Mesenchymal stem cell (in vitro differentiated cells and primary cell): ENCODE data around the gene ASCL3.

Experiments used
- DNase-seq: peaks from one replicate; pipeline ENCODE4 v3.0.0-alpha.2; 2013
- H2AFZ ChIP-seq: one replicate; pipeline ENCODE4 v1.6.1; 2013; ENCODE audit warnings: low read depth, mild to moderate bottlenecking, control low read depth, inconsistent platforms, low read length, moderate library complexity
- H2AK5ac ChIP-seq: 2 replicates; pipeline ENCODE4 v1.6.1; 2013; ENCODE audit warnings: low read length, moderate library complexity, mild to moderate bottlenecking, inconsistent platforms; ENCODE audit not compliant: severe bottlenecking
- H2BK120ac ChIP-seq: one replicate; pipeline ENCODE4 v1.6.1; 2013; ENCODE audit warnings: low read depth, mild to moderate bottlenecking, inconsistent platforms, low read length, moderate library complexity
- H2BK12ac ChIP-seq, 2 experiments: one replicate each; pipeline ENCODE4 v1.6.1; 2013; ENCODE audit warnings: inconsistent platforms in 2 of 2, low read length in 2 of 2, mild to moderate bottlenecking in 2 of 2, moderate library complexity in 2 of 2, control low read depth in 1 of 2
- H2BK15ac ChIP-seq: one replicate; pipeline ENCODE4 v1.6.1; 2013; ENCODE audit warnings: mild to moderate bottlenecking, low read depth, inconsistent platforms; ENCODE audit not compliant: poor library complexity, severe bottlenecking
- H2BK5ac ChIP-seq: 2 replicates; pipeline ENCODE4 v1.6.1; 2013; ENCODE audit warnings: low read depth, mild to moderate bottlenecking, low read length, control low read depth, inconsistent platforms; ENCODE audit not compliant: poor library complexity, severe bottlenecking
- H3K14ac ChIP-seq, 2 experiments: one replicate each; pipeline ENCODE4 v1.6.1; 2013; ENCODE audit warnings: inconsistent platforms in 2 of 2, low read length in 2 of 2, control low read depth in 1 of 2, mild to moderate bottlenecking in 1 of 2, moderate library complexity in 1 of 2
- H3K18ac ChIP-seq, 2 experiments: one replicate each; pipeline ENCODE4 v1.6.1; 2013; ENCODE audit warnings: inconsistent platforms in 2 of 2, low read length in 2 of 2, control low read depth in 1 of 2, low read depth in 1 of 2, mild to moderate bottlenecking in 1 of 2
- H3K23ac ChIP-seq, 2 experiments: one replicate each; pipeline ENCODE4 v1.6.1; 2013; ENCODE audit warnings: inconsistent platforms in 2 of 2, low read length in 2 of 2, mild to moderate bottlenecking in 2 of 2, moderate library complexity in 2 of 2, control low read depth in 1 of 2
- H3K27ac ChIP-seq: 2 replicates; pipeline ENCODE4 v1.5.1; 2013; ENCODE audit warnings: mild to moderate bottlenecking, moderate library complexity, low read length, control low read depth, inconsistent platforms; ENCODE audit not compliant: poor library complexity, severe bottlenecking
- H3K27me3 ChIP-seq, 2 experiments: 2 replicates each; pipeline versions ENCODE4 v1.6.1 to v1.7.0; 2013; ENCODE audit warnings: low read length in 2 of 2, mild to moderate bottlenecking in 2 of 2, moderate library complexity in 2 of 2, control low read depth in 1 of 2, inconsistent platforms in 1 of 2; ENCODE audit not compliant: control insufficient read depth in 1 of 2, insufficient read depth in 1 of 2
- H3K36me3 ChIP-seq, 2 experiments: 2 replicates each; pipeline versions ENCODE4 v1.6.1 to v1.7.0; 2013; ENCODE audit warnings: low read length in 2 of 2, control low read depth in 1 of 2, inconsistent platforms in 1 of 2, low read depth in 1 of 2, mild to moderate bottlenecking in 1 of 2; ENCODE audit not compliant: insufficient read depth in 2 of 2, control insufficient read depth in 1 of 2
- H3K4ac ChIP-seq, 2 experiments: one replicate each; pipeline ENCODE4 v1.6.1; 2013; ENCODE audit warnings: inconsistent platforms in 2 of 2, low read length in 2 of 2, mild to moderate bottlenecking in 2 of 2, moderate library complexity in 2 of 2, control low read depth in 1 of 2, low read depth in 1 of 2
- H3K4me1 ChIP-seq: 2 replicates; pipeline ENCODE4 v1.6.1; 2013; ENCODE audit warnings: low read depth, low read length, control low read depth; ENCODE audit not compliant: control insufficient read depth, insufficient read depth
- H3K4me2 ChIP-seq: 2 replicates; pipeline ENCODE4 v1.6.1; 2013; ENCODE audit warnings: low read length, mild to moderate bottlenecking, inconsistent platforms; ENCODE audit not compliant: poor library complexity, severe bottlenecking
- H3K4me3 ChIP-seq, 2 experiments: 2 replicates each; pipeline versions ENCODE4 v1.5.1 to v1.7.0; 2013; ENCODE audit warnings: low read length in 2 of 2, mild to moderate bottlenecking in 2 of 2, control low read depth in 1 of 2, low read depth in 1 of 2; ENCODE audit not compliant: insufficient read depth in 1 of 2
- H3K79me1 ChIP-seq: replicated peaks from 2 replicates; pipeline ENCODE4 v1.6.1; 2013; ENCODE audit warnings: mild to moderate bottlenecking, control low read depth, low read length, inconsistent platforms; ENCODE audit not compliant: poor library complexity, severe bottlenecking
- H3K9ac ChIP-seq: 2 replicates; pipeline ENCODE4 v1.7.0; 2013; ENCODE audit warnings: mild to moderate bottlenecking, low read length, moderate library complexity
- H3K9me3 ChIP-seq: 2 replicates; pipeline ENCODE4 v1.7.0; 2013; ENCODE audit warnings: mild to moderate bottlenecking, low read length; ENCODE audit not compliant: control insufficient read depth
- H4K8ac ChIP-seq: one replicate; pipeline ENCODE4 v1.6.1; 2013; ENCODE audit warnings: inconsistent platforms, mild to moderate bottlenecking, low read length, moderate library complexity
- H4K91ac ChIP-seq: one replicate; pipeline ENCODE4 v1.6.1; 2013; ENCODE audit warnings: mild to moderate bottlenecking, low read length, inconsistent platforms
- WGBS: methylation state at CpG from one replicate; pipeline ENCODE4 v1.1.7; 2013; ENCODE audit warnings: mixed read lengths; 5-methylcytosine and 5-hydroxymethylcytosine counted together

Gene ASCL3

DNA sequence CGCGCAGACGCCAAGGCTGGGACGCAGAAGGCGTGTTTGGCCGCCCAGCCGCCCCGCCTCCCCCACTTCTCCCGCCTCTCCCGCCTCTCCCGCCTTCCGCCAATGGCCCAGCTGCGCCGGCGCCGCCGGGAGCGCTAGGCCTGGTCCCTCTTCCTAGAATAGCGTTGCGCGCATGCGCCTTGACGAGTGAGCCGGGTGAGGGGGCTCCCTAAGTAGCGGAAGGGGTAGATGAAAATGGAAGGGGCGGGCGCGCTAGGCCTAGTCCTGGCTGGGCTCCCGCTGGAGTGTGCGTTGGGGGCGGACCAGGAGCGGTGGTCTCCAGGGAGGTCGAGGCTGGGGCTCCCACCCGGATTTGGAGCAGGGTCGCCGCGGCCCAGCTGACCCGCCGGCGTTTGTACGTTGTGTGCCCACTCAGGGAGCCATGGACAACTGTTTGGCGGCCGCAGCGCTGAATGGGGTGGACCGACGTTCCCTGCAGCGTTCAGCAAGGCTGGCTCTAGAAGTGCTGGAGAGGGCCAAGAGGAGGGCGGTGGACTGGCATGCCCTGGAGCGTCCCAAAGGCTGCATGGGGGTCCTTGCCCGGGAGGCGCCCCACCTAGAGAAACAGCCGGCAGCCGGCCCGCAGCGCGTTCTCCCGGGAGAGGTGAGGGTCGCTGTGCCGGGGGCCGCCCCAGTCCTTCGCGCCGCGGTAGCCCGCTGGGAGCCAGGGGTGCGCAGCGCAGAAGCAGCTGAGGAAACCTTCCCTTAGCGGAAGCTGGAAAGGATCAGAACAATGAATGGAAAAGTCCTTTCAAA is 31.6 kb downstream of the ASCL3 start, which contains the start of gene AKIP1:
Gene AKIP1 (plus strand): TSS at position 161 of the 795 bp plus-strand sequence. CDS start 261 bp downstream, at position 422.
- no peaks in the 10 kb centered on the region for H3K27me3 ChIP-seq
- peaks cover 12% of the 10 kb centered on the region for H3K4me1 ChIP-seq
- H3K23ac ChIP-seq: peak within 1 kb of the TSS in 1 of 2 experiments; percentile 92
- DNase-seq: peak; percentile 97
- peak within 1 kb of the TSS; percentile 86 for H3K27ac ChIP-seq
- peak within 1 kb of the TSS; percentile 88 for H3K4me2 ChIP-seq
- peaks cover 6% of the 10 kb centered on the region for H3K79me1 ChIP-seq
- peak within 1 kb of the TSS; percentile 81 to 89 for H3K4me3 ChIP-seq
- H3K4ac ChIP-seq: peak within 1 kb of the TSS; percentile 54 to 99
- H2AFZ ChIP-seq: peak within 1 kb of the TSS; percentile 79
- no peak within 1 kb of the TSS for H2BK5ac ChIP-seq
- peak within 1 kb of the TSS; percentile 95 for H3K9ac ChIP-seq
- H4K91ac ChIP-seq: peak within 1 kb of the TSS; percentile 67
- H2BK120ac ChIP-seq: peak within 1 kb of the TSS; percentile 91
- H2BK15ac ChIP-seq: peak within 1 kb of the TSS; percentile 92
- no peak within 1 kb of the TSS for H2AK5ac ChIP-seq
- peaks cover 0 to 17% of the 10 kb centered on the region in 2 experiments for H3K36me3 ChIP-seq
- peak within 1 kb of the TSS in 1 of 2 experiments; percentile 95 for H3K14ac ChIP-seq
- peak within 1 kb of the TSS; percentile 42 to 80 for H2BK12ac ChIP-seq
- peak within 1 kb of the TSS; percentile 71 to 99 for H3K18ac ChIP-seq
- H4K8ac ChIP-seq: peak within 1 kb of the TSS; percentile 97
- under 1% methylated on average over 66 of the region's 68 CpGs for WGBS
- no peaks in the 10 kb centered on the region for H3K9me3 ChIP-seq

DNA sequence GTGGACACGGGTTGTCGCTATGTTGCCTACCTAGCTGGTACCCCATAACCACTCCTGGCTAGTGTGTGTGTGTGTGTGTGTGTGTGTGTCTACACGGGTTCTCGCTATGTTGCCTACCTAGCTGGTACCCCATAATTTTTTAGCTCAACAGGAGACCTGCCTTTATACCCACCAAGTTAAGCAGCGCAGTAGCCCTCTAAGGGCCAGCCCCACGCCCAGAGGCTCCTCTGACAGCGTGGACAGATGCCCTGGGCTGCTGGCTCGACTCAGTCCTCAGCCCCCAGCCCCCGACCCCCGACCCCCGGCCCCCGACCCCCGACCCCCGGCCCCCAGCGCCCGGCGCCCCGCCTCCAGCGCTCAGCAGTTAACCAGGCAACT is 32.2 kb downstream of the ASCL3 start:
- peak overlapping the region; percentile 88 for H3K4me2 ChIP-seq
- H3K4ac ChIP-seq: peak overlapping the region in 1 of 2 experiments; percentile 54
- H2AFZ ChIP-seq: peak overlapping the region; percentile 24
- H2BK12ac ChIP-seq: peak overlapping the region in 1 of 2 experiments; percentile 42
- no peak overlapping the region for H2BK5ac ChIP-seq
- no peak overlapping the region for H3K27ac ChIP-seq
- H2AK5ac ChIP-seq: no peak overlapping the region
- no peak for DNase-seq
- WGBS: no CpG with 5 or more reads among the region's 19 CpGs
- peak overlapping the region; percentile 44 to 52 for H3K18ac ChIP-seq
- peaks cover 6% of the 10 kb centered on the region for H3K79me1 ChIP-seq
- H3K23ac ChIP-seq: no peak overlapping the region
- peak overlapping the region; percentile 76 for H4K8ac ChIP-seq
- peaks cover 0 to 15% of the 10 kb centered on the region in 2 experiments for H3K36me3 ChIP-seq
- peak overlapping the region; percentile 80 for H2BK120ac ChIP-seq
- peaks cover 12% of the 10 kb centered on the region for H3K4me1 ChIP-seq
- H3K4me3 ChIP-seq: peak overlapping the region; percentile 58 to 85
- no peaks in the 10 kb centered on the region for H3K27me3 ChIP-seq
- no peak overlapping the region for H3K14ac ChIP-seq
- peak overlapping the region; percentile 67 for H4K91ac ChIP-seq
- H2BK15ac ChIP-seq: no peak overlapping the region
- no peaks in the 10 kb centered on the region for H3K9me3 ChIP-seq
- peak overlapping the region; percentile 83 for H3K9ac ChIP-seq

DNA sequence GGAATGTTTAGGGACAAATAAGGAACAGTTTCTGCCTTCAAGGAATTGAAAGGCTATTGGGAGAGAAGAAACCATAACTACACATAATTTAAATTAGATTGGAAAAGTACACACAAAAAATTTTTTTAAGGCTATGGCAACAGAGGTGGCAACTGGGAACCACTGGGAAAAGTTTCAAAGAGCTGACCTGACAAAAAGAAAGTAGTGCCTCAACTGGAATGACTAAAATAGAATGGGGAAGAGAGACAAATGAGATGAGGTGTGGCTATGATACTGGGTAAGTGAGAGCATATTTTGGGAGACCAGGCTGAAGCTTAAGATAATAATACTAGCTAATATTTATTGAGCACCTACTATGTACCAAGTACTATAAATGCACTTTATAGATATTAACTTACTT is 34.7 kb downstream of the ASCL3 start:
- Histone ChIP-seq H3K27ac (no peak overlapping the region), H3K18ac (no peak overlapping the region), H3K14ac (no peak overlapping the region), H3K23ac (no peak overlapping the region), H2AK5ac (no peak overlapping the region), H4K8ac (no peak overlapping the region), H2BK12ac (no peak overlapping the region), H3K79me1 (peaks cover 3% of the 10 kb centered on the region), H2AFZ (no peak overlapping the region), H3K9me3 (no peaks in the 10 kb centered on the region), H3K36me3 (no peaks in the 10 kb centered on the region), H3K9ac (no peak overlapping the region), H3K4ac (no peak overlapping the region), H3K4me1 (peaks cover 9% of the 10 kb centered on the region), H3K4me3 (no peak overlapping the region), H4K91ac (no peak overlapping the region), H3K4me2 (no peak overlapping the region), H3K27me3 (no peaks in the 10 kb centered on the region), H2BK120ac (no peak overlapping the region), H2BK5ac (no peak overlapping the region), H2BK15ac (no peak overlapping the region)
- no peak for DNase-seq

DNA sequence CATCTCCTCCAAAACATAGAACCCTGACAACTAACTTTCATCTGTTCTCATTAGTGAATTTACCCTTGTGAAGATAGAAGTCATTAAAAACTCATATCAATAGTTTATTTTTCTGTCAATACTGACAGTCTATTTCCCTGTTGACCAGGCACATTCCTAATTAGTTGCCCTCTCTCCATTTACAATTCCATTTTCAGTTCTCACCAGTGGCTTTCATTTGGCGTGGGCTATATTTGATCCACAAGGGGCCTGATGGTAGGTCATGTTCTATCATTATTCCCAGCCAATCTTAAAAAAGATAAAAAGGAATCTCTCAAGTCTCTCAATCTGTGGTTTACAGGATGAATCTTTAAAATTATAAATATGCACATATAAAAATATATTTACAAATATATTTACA is 35.7 kb downstream of the ASCL3 start:
- Histone ChIP-seq H2AK5ac (no peak overlapping the region), H3K4me1 (peaks cover 8% of the 10 kb centered on the region), H2AFZ (no peak overlapping the region), H3K9ac (peak overlapping the region; percentile 41), H3K27me3 (no peaks in the 10 kb centered on the region), H4K8ac (no peak overlapping the region), H3K14ac (no peak overlapping the region), H3K9me3 (no peaks in the 10 kb centered on the region), H2BK15ac (no peak overlapping the region), H2BK5ac (no peak overlapping the region), H3K4ac (no peak overlapping the region), H3K18ac (no peak overlapping the region), H3K4me2 (no peak overlapping the region), H3K27ac (no peak overlapping the region), H2BK12ac (no peak overlapping the region), H4K91ac (no peak overlapping the region), H3K4me3 (peak overlapping the region in 1 of 2 experiments; percentile 20), H3K23ac (no peak overlapping the region), H3K79me1 (peaks cover 2% of the 10 kb centered on the region), H2BK120ac (no peak overlapping the region), H3K36me3 (no peaks in the 10 kb centered on the region)
- no peak for DNase-seq
- WGBS: 80% methylated on average over 1 of the region's 1 CpG
